ENCODE results near the gene SUMO3. TPM values are rescaled to one million over a fixed set of nuclear protein-coding genes. Genes with fewer than 3 reads are reported as not detected.

SUMO3 gene
- 69.0 TPM for total RNA-seq (ENCODE audit: unreplicated experiment)
- long read RNA-seq, transcript SUMO3-201 (4 exons, 1,807 nt), result major isoform, 46 of 47 reads
- long read RNA-seq, partial matches to known transcripts, result 1 of 47 reads
- long read RNA-seq, other reads (novel, unspliced or antisense), result 0 of 47 reads

DNA sequence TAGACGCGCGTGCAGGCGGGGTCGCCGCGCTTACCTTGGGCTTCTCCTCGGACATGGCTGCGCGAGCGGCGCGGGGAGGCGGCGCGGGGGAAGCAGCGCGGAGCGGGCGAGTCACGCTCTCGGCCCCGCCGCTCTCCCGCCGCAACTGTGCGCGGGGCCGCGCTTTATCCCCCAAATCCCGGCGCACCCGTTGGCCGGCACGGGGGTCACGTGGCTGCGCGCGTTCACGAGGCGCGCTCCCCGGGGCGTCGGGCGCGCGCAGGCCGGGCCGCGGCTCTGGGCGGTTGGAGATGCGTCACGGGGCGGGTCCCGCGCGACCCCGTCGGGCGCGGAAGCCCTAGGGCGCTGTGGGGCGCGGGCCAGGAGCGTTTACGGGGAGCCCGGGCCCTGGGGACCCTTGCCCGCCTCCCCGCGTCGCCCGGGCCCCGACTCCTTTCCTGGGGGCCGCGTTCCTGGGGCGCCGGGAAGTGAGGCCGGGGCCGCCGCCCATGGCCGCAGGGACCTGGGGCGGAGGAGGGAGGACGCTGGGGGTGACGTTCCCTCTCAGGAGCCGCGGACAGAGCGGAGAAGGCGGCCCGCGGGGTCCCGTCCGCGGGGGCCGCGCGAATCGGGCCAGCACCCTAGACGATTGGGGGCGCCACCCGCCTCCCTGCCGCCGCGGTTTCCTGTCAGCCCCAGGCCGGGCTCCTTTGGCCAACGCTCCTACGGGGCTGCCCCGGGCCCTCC, at the start of gene SUMO3:
SUMO3 (minus strand) TSS at position 149 of the 726 bp plus-strand sequence; CDS start at position 55, 94 bp downstream.
- TF ChIP-seq, protein P1, sequence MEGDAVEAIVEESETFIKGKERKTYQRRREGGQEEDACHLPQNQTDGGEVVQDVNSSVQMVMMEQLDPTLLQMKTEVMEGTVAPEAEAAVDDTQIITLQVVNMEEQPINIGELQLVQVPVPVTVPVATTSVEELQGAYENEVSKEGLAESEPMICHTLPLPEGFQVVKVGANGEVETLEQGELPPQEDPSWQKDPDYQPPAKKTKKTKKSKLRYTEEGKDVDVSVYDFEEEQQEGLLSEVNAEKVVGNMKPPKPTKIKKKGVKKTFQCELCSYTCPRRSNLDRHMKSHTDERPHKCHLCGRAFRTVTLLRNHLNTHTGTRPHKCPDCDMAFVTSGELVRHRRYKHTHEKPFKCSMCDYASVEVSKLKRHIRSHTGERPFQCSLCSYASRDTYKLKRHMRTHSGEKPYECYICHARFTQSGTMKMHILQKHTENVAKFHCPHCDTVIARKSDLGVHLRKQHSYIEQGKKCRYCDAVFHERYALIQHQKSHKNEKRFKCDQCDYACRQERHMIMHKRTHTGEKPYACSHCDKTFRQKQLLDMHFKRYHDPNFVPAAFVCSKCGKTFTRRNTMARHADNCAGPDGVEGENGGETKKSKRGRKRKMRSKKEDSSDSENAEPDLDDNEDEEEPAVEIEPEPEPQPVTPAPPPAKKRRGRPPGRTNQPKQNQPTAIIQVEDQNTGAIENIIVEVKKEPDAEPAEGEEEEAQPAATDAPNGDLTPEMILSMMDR (IDR thresholded peaks at IDR 0.05; ENCODE audit: unreplicated experiment), result no peak
- H3K36me3 Mint-ChIP-seq (ENCODE audit: low read depth, unreplicated experiment), result peaks cover 7% of the 10 kb centered on the region
- peaks cover 3% of the 10 kb centered on the region for H3K4me1 Mint-ChIP-seq (ENCODE audit: unreplicated experiment)
- DNase-seq (ENCODE audit: low spot score), result peak; percentile 87
- H3K27ac Mint-ChIP-seq (ENCODE audit: unreplicated experiment), result no peak within 1 kb of the TSS
- H3K4me3 Mint-ChIP-seq (ENCODE audit: unreplicated experiment), result peak within 1 kb of the TSS; percentile 62
- H3K9me3 Mint-ChIP-seq (ENCODE audit: unreplicated experiment), result peaks cover 7% of the 10 kb centered on the region
- H3K27me3 Mint-ChIP-seq (ENCODE audit: unreplicated experiment), result peaks cover 5% of the 10 kb centered on the region

- Mint-ChIP-seq H3K27me3 (ENCODE audit: unreplicated experiment) (peaks cover 11% of the 10 kb centered on the region), H3K4me1 (ENCODE audit: unreplicated experiment) (peaks cover 52% of the 10 kb centered on the region), H3K27ac (ENCODE audit: unreplicated experiment) (peak overlapping the region; percentile 86), H3K36me3 (ENCODE audit: low read depth, unreplicated experiment) (peaks cover 22% of the 10 kb centered on the region), H3K9me3 (ENCODE audit: unreplicated experiment) (no peaks in the 10 kb centered on the region), H3K4me3 (ENCODE audit: unreplicated experiment) (peak overlapping the region; percentile 29)
- TF ChIP-seq, protein P1 (IDR thresholded peaks at IDR 0.05; ENCODE audit: unreplicated experiment), result no peak
- no peak for DNase-seq (ENCODE audit: low spot score)
These were observed 49.6 kb upstream of the SUMO3 start for GRCh38 chr21:44867464-44867863.

DNA sequence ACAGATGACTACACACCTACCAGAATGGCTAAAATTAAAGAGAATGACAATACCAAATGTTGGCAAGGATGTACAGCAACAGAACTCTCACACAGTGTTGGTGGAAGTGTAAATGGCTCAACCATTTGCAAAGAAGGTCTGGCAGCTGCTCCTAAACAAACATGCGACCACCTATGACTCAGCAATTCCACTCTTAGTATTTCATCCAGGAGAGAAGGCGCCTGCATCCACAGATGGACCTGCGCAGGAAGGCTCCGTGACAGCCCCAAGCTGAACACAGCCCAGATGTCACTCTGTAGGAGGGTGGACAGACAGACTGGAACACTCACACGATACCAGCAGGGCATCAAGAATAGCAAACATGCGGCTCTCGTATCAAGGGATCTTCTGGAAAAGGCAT, 48.9 kb upstream of the SUMO3 start:
- H3K27me3 Mint-ChIP-seq (ENCODE audit: unreplicated experiment), result peaks cover 6% of the 10 kb centered on the region
- H3K36me3 Mint-ChIP-seq (ENCODE audit: low read depth, unreplicated experiment), result peaks cover 24% of the 10 kb centered on the region
- DNase-seq (ENCODE audit: low spot score), result no peak
- no peaks in the 10 kb centered on the region for H3K9me3 Mint-ChIP-seq (ENCODE audit: unreplicated experiment)
- peak overlapping the region; percentile 78 for H3K4me3 Mint-ChIP-seq (ENCODE audit: unreplicated experiment)
- H3K4me1 Mint-ChIP-seq (ENCODE audit: unreplicated experiment), result peaks cover 46% of the 10 kb centered on the region
- TF ChIP-seq, protein P1 (IDR thresholded peaks at IDR 0.05; ENCODE audit: unreplicated experiment), result no peak
- peak overlapping the region; percentile 86 for H3K27ac Mint-ChIP-seq (ENCODE audit: unreplicated experiment)

GRCh38 chr21:44865561-44866280, 47.9 kb upstream of the SUMO3 start:
- peaks cover 32% of the 10 kb centered on the region for H3K36me3 Mint-ChIP-seq (ENCODE audit: low read depth, unreplicated experiment)
- peaks cover 38% of the 10 kb centered on the region for H3K4me1 Mint-ChIP-seq (ENCODE audit: unreplicated experiment)
- H3K27ac Mint-ChIP-seq (ENCODE audit: unreplicated experiment), result no peak overlapping the region

More at GRCh38 chr21:44865561-44866280, 47.9 kb upstream of the SUMO3 start:
- DNase-seq (ENCODE audit: low spot score), result no peak
- Mint-ChIP-seq H3K4me3 (ENCODE audit: unreplicated experiment) (no peak overlapping the region), H3K9me3 (ENCODE audit: unreplicated experiment) (no peaks in the 10 kb centered on the region), H3K27me3 (ENCODE audit: unreplicated experiment) (peaks cover 9% of the 10 kb centered on the region)
- TF ChIP-seq, protein P1 (IDR thresholded peaks at IDR 0.05; ENCODE audit: unreplicated experiment), result no peak

All from endothelial cell (in vitro differentiated cells).